HG03159 (cell line): ENCODE data around the gene GIGYF2.
"Not testable (repeated sequence)": the region's sequence is repeated elsewhere in the genome, so short reads cannot be mapped to it uniquely, and the experiment has no call there.

Experiments
- ATAC-seq: cut with Tn5 transposase; IDR thresholded peaks from one replicate; pipeline ENCODE4 v1.9.1; 2021; ENCODE audit warnings: mild to moderate bottlenecking, moderate library complexity; ENCODE audit not compliant: unreplicated experiment

The GIGYF2 gene

GRCh38 chr2:232800166-232800565 is 103.0 kb downstream of the GIGYF2 start:
- ATAC-seq: no peak

- ATAC-seq: no peak
These were observed 105.0 kb downstream of the GIGYF2 start for GRCh38 chr2:232802091-232802490.

- no peak for ATAC-seq
These were observed 112.4 kb downstream of the GIGYF2 start for GRCh38 chr2:232809349-232810124.

GRCh38 chr2:232810444-232810843 is 113.3 kb downstream of the GIGYF2 start:
- ATAC-seq: no peak

- ATAC-seq: no peak
These were observed 118.4 kb downstream of the GIGYF2 start for GRCh38 chr2:232815569-232815968.

GRCh38 chr2:232816657-232817056 is 119.5 kb downstream of the GIGYF2 start:
- ATAC-seq: no peak

GRCh38 chr2:232817756-232818155 is 120.6 kb downstream of the GIGYF2 start:
- no peak for ATAC-seq

GRCh38 chr2:232829988-232830387 is 132.9 kb downstream of the GIGYF2 start:
- no peak for ATAC-seq

- no peak for ATAC-seq
These were observed 134.4 kb downstream of the GIGYF2 start for GRCh38 chr2:232831496-232831895.

GRCh38 chr2:232833830-232834229 is 136.7 kb downstream of the GIGYF2 start:
- no peak for ATAC-seq

GRCh38 chr2:232835687-232836208 is 138.6 kb downstream of the GIGYF2 start:
- ATAC-seq: no peak

GRCh38 chr2:232836934-232837333 is 139.8 kb downstream of the GIGYF2 start:
- no peak for ATAC-seq

- peak; percentile 82 for ATAC-seq
These were observed 141.3 kb downstream of the GIGYF2 start for GRCh38 chr2:232838406-232838874.

- no peak for ATAC-seq
These were observed 142.4 kb downstream of the GIGYF2 start for GRCh38 chr2:232839411-232840079.

- no peak for ATAC-seq
These were observed 145.6 kb downstream of the GIGYF2 start for GRCh38 chr2:232842689-232843088.

GRCh38 chr2:232843834-232844233 is 146.7 kb downstream of the GIGYF2 start:
- ATAC-seq: no peak

GRCh38 chr2:232846055-232846454 is 148.9 kb downstream of the GIGYF2 start:
- ATAC-seq: no peak

- no peak for ATAC-seq
These were observed 152.9 kb downstream of the GIGYF2 start for GRCh38 chr2:232850039-232850438.

- not testable (repeated sequence) for ATAC-seq
These were observed 154.9 kb downstream of the GIGYF2 start for GRCh38 chr2:232852081-232852480.

GRCh38 chr2:232852676-232853075 is 155.5 kb downstream of the GIGYF2 start:
- ATAC-seq: no peak

GRCh38 chr2:232854082-232854481 is 157.0 kb downstream of the GIGYF2 start:
- ATAC-seq: no peak

GRCh38 chr2:232857158-232857563 is 160.0 kb downstream of the GIGYF2 start:
- ATAC-seq: no peak
